ENCODE data around the gene EPC2.

The EPC2 gene, protein sequence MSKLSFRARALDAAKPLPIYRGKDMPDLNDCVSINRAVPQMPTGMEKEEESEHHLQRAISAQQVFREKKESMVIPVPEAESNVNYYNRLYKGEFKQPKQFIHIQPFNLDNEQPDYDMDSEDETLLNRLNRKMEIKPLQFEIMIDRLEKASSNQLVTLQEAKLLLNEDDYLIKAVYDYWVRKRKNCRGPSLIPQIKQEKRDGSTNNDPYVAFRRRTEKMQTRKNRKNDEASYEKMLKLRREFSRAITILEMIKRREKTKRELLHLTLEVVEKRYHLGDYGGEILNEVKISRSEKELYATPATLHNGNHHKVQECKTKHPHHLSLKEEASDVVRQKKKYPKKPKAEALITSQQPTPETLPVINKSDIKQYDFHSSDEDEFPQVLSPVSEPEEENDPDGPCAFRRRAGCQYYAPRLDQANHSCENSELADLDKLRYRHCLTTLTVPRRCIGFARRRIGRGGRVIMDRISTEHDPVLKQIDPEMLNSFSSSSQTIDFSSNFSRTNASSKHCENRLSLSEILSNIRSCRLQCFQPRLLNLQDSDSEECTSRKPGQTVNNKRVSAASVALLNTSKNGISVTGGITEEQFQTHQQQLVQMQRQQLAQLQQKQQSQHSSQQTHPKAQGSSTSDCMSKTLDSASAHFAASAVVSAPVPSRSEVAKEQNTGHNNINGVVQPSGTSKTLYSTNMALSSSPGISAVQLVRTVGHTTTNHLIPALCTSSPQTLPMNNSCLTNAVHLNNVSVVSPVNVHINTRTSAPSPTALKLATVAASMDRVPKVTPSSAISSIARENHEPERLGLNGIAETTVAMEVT

DNA sequence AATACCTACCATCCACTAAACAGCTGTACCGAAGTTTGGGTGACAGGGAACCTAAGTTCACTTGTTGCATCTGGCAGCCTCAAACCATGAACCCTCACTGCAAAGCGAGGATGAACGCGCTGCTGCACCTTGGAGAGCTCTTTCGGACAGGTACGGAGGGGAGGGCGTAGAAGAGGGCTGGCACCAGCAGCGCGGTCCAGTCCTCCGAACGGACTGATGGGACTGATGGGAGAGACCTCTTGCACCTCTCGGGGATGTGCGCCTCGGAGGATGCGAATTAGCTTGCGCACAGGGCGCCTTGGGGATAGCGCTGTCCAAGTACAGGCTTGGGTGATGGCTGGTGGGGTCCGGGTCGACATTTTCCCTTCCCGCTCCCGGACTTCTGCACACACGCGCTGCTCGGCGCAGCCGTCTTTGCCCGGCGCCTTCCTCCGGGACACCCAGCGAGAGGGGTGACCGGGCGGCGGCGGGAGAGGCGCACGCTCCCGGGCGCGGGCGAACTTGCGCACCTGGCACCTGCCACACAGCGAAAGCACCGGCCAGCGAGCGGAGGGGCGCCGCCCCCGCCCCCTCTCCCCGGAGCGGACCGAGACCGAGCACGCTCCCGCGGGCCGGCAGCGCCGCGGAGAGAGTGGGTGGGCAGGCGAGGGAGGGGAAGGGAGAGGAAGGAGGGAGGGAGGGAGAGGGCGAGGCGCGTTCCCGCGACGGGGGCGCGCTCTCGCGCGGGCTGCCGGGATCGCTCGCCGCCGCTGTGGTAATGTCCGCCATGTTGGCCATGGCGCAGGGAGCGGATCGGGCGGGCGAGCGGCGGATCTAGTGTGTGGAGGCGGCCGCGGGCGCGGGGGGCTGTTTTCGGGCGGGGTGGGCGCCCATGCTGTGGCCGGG is at the start of gene EPC2:
EPC2 (plus strand) TSS at position 754 of the 885 bp plus-strand sequence. CDS start 267 bp downstream, outside the sequence.
- DNase-seq (ENCODE audit: insufficient read length, low spot score) (peak; percentile 52), FAIRE-seq (peak; percentile 85)

DNA sequence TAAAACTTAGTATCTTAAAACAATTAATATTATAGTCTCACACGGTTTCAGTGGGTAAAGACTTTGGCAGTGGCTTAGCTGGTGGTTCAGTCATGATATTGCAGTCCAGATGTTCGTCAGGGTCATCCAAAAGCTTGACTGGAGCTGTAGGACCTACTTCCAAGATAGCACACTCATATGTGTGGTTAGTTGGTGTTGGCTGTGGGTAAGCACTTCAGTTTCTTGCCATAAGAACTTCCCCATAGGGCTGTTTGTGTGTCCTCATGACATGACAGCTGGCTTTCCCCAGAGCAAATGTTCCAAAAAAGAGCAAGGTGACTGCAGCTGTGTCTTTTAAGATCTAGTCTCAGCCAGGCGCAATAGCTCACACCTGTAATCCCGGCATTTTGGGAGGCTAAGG is 48.5 kb upstream of the EPC2 start:
- FAIRE-seq (no peak), DNase-seq (ENCODE audit: insufficient read length, low spot score) (no peak)

DNA sequence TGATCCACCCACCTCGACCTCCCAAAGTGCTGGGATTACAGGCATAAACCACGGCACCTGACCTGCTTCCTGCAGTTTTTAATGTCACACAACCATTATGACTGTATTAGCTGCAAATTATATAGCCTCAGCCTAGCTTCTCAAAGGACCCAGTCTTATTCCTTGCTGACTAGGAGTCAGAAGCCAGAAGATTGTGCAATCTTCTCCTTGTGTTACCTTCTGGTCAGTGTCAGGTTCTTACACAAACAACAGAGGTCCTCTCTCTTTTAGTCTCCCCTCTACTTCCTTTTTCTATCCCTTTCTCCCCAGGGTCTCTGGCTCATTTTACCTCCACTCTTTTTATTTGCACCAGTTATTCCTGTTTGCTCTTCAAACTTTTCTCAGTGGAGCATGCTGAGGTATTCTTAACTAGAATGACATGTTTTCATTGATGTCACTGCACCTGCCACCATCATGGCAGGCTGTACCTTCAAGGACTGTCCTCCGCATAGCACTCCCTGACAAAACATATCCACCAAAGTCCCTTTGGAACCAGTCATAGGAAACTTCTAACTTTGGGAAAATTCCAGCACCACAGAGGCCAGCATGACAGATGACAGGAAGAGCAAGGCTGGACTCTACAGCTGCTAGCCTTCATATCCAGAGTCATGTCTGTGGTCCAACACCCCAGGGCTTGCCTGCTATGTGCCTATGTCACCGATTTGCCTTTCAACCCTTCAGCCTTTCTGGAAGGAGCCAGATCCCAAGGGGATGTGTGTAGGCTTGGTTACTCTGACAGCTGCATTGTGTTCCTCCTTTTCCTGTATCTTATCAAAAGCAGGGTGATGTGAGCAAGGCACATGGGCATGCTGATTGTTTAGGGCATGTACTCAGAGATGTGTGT is 45.2 kb upstream of the EPC2 start:
- no peak for DNase-seq (ENCODE audit: insufficient read length, low spot score)
- FAIRE-seq = no peak

DNA sequence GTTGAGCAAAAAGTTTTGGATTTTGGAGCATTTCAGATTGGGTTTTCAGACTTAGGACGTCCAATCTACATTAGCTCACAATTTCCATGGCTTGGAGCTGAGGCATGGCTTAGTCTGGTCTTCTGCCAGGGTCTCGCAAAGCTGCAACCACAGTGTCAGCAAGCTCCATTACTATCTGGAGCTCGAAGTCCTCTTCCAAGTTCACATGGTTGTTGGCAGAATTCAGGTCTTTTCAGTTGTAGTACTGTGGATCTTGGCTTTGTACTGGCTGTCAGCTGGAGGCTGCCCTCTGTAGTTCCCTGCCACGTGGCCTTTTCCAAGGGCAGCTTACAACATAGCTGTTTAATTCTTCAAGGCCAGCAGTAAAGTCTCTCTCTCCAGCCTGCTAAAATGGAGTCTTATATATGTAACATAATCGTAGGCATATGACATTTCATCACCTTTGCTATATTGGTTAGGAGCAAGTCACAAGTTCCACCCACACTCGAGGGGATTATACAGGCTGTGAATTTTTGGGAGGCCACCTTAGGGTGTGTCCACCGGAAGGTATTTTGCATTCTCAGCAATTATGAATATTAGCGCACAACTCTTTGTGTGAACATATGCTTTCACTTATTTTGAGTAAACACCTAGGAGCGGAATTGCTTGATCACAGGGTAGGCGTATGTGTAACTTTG is 41.5 kb upstream of the EPC2 start:
- DNase-seq (ENCODE audit: insufficient read length, low spot score) (no peak), FAIRE-seq (no peak)

DNA sequence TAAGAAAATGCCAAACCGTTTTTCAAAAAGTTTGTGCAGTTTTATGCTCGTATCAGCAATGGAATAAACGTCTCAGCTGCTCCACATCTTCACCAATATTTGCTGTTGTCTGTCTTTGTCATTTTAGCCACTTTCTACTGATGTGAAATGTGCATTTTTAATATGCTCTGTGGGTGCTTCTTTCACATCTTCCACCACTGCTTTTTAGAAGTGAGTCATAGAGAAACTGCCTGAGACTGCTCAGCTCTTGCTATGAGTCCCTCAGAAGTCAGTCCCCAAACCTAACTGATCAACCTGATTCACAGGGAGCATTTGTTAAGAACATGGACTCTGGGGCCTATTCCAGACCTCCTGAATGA is 41.0 kb upstream of the EPC2 start:
- peak; percentile 43 for DNase-seq (ENCODE audit: insufficient read length, low spot score)
- peak; percentile 84 for FAIRE-seq

DNA sequence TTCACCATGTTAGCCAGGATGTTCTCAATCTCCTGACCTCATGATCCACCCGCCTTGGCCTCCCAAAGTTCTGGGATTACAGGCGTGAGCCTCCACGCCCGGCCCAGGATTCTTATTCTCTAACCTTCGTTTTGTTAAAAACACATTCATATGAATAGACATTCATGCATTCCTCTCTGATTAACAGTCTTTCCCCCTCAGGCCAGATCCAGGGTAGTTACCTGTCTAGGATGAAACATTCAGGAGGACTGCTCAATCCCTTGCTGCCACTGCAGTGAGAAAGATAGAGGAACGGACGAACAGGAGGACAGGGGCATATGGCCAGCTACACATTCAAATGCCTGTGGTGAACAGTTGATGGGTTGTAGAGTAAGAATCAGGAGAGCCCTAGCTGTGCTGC is 39.6 kb upstream of the EPC2 start:
- FAIRE-seq (no peak), DNase-seq (ENCODE audit: insufficient read length, low spot score) (no peak)

DNA sequence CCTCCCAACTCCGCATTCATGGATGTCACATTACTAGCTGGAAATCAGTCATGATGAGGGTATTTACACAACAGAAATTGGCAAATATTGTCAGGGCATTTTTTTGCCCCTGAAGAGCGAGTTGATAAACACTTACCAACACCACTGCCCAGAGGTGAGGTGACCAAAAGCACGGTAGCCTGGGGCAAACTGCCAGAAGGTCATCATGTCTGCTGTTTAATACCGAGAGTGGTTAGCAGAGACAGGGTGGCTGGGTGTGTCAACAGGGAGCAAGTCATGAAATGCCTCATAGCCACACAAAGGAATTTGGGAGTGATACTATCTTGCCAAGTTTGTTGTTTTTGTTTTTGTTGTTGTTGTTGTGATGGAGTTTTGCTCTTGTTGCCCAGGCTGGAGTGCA is 37.0 kb upstream of the EPC2 start:
- FAIRE-seq (no peak), DNase-seq (ENCODE audit: insufficient read length, low spot score) (no peak)

DNA sequence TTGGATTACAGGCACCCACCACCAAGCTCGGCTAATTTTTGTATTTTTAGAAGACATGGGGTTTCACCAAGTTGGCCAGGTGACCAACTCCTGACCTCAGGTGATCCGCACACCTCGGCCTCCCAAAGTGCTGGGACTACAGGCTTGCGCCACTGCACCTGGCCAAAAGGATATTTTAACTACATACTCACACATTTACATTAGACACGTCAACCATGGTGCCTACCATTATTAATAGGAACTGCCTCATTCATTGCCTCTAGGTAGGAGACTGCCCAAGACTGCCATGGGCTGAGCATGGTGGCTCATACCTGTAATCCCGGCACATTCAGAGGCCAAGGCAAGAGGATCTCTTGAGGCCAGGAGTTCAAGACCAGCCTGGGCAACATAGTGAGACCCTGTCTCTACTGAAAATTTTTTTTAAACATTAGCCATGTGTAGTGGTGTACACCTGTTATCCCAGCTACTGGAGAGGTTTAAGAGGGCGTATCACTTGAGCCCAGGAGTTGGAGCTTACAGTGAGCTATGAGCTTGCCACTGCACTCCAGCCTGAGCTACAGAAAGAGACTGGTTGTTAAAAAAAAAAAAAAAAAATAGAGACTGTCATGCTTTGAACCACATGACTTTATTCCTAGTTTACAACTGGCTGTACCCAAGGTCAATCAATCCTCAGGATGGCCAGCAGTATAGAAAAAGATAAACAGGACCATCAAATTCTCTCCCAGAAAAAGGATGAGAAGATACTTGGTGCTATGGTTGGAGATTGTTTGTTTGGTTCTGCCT is 31.1 kb upstream of the EPC2 start:
- DNase-seq (ENCODE audit: insufficient read length, low spot score) = no peak
- FAIRE-seq = no peak

DNA sequence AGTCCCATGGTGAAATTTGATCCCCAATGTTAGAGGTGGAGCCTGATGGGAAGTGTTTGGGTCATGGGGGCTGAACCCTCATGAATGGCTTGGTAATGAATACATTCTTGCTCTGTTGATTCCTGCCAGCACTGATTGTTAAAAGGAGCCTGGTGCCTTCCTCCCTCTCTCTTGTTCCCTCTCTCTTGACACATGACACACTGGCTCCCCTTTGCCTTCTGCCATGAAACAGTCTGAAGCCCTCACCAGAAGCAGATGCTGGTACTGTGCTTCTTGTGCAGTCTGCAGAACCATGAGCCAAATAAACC is 30.6 kb upstream of the EPC2 start:
- DNase-seq (ENCODE audit: insufficient read length, low spot score) (no peak), FAIRE-seq (no peak)

DNA sequence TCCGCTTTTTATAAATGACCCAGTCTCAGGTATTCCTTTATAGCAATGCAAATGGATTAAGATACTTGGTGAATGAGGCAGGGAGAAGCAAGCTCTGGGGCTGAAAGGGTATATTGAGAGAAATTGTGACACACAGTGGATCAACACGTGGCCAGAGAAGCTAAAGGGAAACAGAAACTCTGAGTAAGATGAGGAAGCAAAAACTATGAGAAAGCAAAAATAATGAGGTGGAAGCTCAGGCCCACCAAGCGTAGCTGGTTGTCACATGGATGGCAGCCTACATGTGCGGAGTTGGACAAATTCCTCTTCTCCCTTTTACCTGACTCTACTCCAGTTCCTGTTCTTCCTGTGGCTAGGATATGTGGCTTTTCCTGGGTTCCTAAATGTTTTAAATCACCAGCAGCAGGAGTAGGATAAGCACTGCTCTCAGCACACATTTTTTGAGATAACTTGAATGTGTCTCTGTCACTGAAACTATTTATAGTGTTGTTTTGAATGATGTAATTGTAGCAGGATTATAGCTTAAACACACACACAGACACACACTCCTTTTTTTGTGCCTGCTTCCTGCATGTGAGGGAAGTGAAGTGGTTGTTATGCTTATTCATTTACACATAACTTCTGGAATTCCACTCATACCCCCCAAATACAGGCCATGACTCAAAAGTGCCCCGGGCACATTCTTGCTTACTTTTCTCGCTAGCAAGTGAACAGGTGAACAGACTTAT is 30.1 kb upstream of the EPC2 start:
- FAIRE-seq (peak; percentile 93), DNase-seq (ENCODE audit: insufficient read length, low spot score) (peak; percentile 44)

DNA sequence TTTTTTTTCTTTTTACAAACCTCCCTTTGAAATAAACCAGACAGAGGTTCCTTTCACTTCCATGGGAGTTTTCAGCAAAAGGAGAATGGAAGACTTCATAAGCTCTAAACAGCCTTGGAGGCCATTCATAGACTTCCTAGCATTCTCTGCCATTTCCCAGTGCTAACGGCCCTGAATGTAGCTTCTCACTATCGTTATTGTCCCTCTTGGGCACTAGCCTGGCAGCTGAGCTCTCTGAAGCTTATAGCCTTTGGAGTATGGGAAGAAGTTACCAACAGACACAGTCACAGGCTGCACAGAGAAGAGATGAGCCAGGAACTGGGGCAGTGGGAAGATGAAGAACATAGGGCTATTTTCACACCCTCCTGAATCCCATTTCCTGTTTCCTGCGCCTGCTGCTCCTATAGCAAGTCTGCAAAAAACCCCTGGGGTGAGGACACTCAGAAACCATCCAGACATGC is 29.1 kb upstream of the EPC2 start:
- DNase-seq (ENCODE audit: insufficient read length, low spot score) (no peak), FAIRE-seq (peak; percentile 35)

DNA sequence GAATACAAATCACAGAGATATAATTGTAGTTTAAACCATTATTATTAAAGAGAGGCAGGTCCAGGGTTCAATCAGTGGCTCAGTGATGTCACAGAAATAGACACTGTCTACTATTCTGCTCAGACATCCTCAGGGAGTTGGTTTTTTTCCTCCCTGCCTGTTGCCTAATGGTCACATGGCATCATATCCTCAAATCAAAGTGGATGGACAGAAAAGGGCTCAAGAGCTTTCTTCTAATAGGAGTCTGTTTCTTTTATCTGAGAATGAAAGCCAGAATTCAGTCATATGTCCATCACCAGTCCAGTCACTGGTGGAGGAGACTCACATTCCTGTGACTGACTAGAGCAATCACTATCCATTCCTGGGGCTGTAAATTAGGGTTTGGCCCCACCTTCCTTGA is 27.9 kb upstream of the EPC2 start:
- FAIRE-seq = no peak
- DNase-seq (ENCODE audit: insufficient read length, low spot score) = no peak

DNA sequence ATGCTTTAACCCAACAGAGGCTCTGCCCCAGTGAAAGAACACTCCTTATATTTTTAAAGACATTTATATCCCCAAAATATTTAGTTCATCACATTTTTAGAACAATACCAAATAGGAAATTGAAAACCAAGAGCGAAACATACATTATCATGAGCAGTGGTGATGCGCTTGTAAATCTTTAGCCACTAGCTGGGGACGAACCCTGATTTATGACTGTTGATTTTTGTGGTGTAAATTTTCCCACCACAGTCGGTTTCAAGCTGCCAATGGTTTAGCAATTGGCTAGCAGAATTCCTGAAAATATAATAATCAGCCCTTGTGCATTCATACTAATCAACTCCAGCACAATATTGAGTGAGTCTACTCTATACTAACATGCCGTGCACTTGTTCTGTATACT is 27.3 kb upstream of the EPC2 start:
- peak; percentile 40 for FAIRE-seq
- no peak for DNase-seq (ENCODE audit: insufficient read length, low spot score)

DNA sequence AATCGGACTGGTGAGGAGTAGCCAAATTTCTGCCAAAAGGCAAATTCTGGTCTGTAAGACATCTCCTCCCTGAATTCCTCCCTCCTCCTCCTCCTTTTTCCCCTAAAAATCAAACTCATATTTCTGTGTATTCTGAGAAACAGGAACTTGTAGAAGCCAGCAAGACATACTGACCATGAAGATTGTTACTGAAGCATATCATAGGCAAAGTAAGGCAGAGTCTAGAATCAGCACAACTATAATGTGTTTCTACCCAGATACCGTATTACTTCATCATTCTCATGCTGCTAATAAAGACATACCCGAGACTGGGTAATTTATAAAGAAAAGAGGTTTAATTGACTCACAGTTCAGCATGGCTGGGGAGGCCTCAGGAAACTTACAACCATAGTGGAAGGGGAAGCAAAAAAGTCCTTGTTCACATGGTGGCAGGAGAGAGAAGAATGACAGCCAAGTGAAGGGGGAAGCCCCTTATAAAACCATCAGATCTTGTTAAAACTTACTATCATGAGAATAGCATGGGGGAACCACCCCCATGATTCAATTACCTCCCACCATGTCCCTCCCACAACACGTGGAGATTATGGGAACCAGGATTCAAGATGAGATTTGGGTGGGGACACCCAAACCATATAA is 24.9 kb upstream of the EPC2 start:
- no peak for FAIRE-seq
- no peak for DNase-seq (ENCODE audit: insufficient read length, low spot score)

DNA sequence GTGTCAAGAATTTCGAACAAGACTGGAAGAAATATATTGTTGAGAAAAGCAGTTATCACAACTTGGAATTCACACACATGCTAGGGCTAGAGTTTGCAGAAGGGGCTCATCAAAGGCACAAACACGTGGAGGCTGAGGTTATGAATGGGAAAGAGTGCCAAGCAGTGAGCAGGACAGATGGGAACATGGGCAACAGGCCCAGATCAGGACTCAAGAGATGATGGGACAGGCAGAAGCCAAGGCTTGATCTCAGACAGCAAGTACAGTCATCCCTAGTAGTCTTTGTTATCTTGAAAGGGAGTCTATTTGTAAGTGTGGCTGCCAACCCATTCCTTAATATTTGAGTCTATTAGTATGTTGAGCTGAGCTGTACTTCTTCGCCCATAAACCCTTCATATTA is 22.2 kb upstream of the EPC2 start:
- DNase-seq (ENCODE audit: insufficient read length, low spot score) = no peak
- FAIRE-seq = no peak

DNA sequence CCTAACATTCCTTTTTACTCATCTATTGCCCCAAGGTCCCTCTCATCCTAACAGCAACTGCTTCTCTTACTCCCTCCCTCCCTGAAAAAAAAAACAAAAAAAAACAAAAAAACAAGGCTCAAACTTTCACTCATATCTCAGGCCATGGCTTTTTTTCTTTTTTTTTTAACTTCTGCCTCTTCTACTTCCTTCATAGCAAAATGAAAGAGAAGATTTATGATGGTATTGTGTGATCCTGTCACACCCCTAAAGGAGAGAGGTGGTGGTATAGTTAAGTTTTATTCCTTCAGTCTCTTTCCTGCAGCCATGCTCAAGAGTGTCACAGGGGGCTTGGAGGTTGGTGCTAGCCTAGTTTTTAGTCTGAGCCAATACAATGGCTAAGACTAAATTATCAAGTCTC is 21.5 kb upstream of the EPC2 start:
- FAIRE-seq = no peak

DNA sequence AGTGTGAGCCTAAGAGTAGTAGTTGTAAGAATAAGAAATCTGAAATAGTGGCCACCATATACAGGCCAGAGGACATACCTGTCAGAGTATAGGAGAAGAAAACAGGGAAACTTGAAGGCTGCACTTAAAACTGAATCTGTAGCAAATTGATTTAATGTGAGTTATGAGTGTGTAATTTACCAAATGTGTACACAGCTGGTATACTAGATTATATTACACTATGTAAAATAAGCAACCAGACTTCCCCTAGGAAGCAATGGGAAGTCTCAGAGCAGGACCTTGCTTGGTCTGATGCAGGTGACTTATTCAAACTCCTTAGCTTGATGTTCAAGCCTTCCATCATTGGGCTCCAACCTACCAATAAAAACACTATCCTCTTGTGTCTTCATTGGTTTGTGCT is 17.3 kb upstream of the EPC2 start:
- no peak for FAIRE-seq
- no peak for DNase-seq (ENCODE audit: insufficient read length, low spot score)

More for the DNA sequence above, 21.5 kb upstream of the EPC2 start:
- no peak for DNase-seq (ENCODE audit: insufficient read length, low spot score)

DNA sequence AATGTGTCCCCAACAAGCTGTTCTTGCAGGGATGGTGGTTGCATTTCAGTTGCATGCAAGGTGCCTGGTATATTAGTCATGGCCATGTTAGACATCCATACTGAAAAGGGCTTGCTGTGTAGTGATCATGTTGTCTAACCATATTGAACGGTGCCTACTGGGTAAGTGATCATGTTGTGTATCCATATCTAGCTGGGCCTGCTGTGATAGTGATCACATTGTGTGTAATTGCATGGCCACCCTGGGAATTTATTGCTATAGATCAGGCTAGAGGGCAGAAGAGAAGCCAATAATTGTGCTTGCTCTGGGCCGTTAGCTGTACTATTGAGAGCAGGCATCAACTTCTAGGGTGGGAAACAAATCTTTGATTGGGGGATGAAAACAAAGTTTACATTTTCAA is 9.8 kb upstream of the EPC2 start:
- no peak for FAIRE-seq
- DNase-seq (ENCODE audit: insufficient read length, low spot score) = no peak
